Measurements from ENCODE around the gene ZNF506. TPM values are rescaled to one million over a fixed set of nuclear protein-coding genes. Genes with fewer than 3 reads are reported as not detected.
"Not testable (repeated sequence)": the region's sequence is repeated elsewhere in the genome, so short reads cannot be mapped to it uniquely, and the experiment has no call there.

Gene ZNF506
- total RNA-seq, 4 donors from 2014 or later, result 25.9 to 56.9 (median 31.3) TPM

GRCh38 chr19:19782783-19783182 lies 38.8 kb downstream of the ZNF506 start:
- Histone ChIP-seq H3K36me3 (peaks cover 0 to 13% (median 0%) of the 10 kb centered on the region in 3 donors), H3K27me3 (peaks cover 0 to 3% of the 10 kb centered on the region in 2 donors), H3K27ac (no peak overlapping the region), H3K9me3 (no peaks in the 10 kb centered on the region), H3K4me3 (no peak overlapping the region), H3K4me1 (peaks cover 0 to 1% (median 0%) of the 10 kb centered on the region in 4 donors)
- no peak for DNase-seq
- TF ChIP-seq CTCF (IDR thresholded peaks at IDR 0.05) (no peak), POLR2A (IDR thresholded peaks at IDR 0.05) (no peak)

DNA sequence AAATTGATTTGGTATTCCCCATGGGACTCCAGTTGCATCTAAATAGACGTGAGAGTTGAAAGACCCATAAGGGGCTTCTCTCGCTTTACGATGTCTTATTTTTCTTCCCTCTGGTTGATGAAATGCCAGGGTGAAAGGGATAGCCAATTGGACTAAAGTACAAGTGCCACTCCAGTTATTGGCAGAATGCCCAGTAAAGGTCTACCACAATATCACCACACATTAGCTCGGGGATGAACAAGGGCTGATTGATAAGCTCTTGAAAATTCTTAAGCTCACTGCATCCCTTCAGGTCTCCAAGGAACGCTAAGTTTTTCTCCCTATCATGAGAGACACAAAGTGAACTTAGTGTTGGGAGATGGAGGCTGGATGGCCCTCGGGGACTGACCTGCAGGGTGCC lies 39.8 kb downstream of the ZNF506 start:
- DNase-seq, H3K36me3 ChIP-seq, H3K9me3 ChIP-seq, H3K4me1 ChIP-seq, H3K27ac ChIP-seq, H3K4me3 ChIP-seq, H3K27me3 ChIP-seq: not testable (repeated sequence)

DNA sequence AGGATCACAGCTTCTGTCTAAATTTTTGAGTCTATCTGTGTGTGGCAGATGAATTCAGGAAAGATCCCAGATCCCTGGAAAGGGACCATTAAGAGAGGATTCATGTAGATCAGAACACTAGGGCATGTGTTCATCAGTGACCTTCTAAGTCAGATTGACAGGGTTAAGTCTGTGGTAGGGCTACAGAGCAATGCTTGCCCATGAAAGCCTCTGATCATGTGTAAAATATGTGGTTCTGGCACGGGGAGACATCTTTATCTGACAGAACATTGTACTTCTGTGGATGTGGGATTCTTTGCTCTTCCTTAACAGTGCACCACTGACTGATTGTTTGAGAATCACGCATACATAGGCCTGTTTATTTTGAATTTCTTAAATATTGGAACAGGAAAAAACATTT lies 42.9 kb downstream of the ZNF506 start:
- Histone ChIP-seq H3K36me3 (no peaks in the 10 kb centered on the region), H3K4me1 (peaks cover 0 to 20% (median 5%) of the 10 kb centered on the region in 4 donors), H3K4me3 (no peak overlapping the region), H3K9me3 (no peaks in the 10 kb centered on the region), H3K27ac (no peak overlapping the region), H3K27me3 (peaks cover 0 to 3% of the 10 kb centered on the region in 2 donors)
- no peak for DNase-seq
- TF ChIP-seq POLR2A (IDR thresholded peaks at IDR 0.05) (no peak), CTCF (IDR thresholded peaks at IDR 0.05) (no peak)

- peaks cover 0 to 3% of the 10 kb centered on the region in 2 donors for H3K27me3 ChIP-seq
- peaks cover 0 to 20% (median 5%) of the 10 kb centered on the region in 4 donors for H3K4me1 ChIP-seq
- no peaks in the 10 kb centered on the region for H3K36me3 ChIP-seq
- no peaks in the 10 kb centered on the region for H3K9me3 ChIP-seq
- DNase-seq, result no peak
- no peak for TF ChIP-seq CTCF (IDR thresholded peaks at IDR 0.05)
- no peak for TF ChIP-seq POLR2A (IDR thresholded peaks at IDR 0.05)
- no peak overlapping the region for H3K27ac ChIP-seq
- no peak overlapping the region for H3K4me3 ChIP-seq
Observed at GRCh38 chr19:19777692-19778091, 43.9 kb downstream of the ZNF506 start.

DNA sequence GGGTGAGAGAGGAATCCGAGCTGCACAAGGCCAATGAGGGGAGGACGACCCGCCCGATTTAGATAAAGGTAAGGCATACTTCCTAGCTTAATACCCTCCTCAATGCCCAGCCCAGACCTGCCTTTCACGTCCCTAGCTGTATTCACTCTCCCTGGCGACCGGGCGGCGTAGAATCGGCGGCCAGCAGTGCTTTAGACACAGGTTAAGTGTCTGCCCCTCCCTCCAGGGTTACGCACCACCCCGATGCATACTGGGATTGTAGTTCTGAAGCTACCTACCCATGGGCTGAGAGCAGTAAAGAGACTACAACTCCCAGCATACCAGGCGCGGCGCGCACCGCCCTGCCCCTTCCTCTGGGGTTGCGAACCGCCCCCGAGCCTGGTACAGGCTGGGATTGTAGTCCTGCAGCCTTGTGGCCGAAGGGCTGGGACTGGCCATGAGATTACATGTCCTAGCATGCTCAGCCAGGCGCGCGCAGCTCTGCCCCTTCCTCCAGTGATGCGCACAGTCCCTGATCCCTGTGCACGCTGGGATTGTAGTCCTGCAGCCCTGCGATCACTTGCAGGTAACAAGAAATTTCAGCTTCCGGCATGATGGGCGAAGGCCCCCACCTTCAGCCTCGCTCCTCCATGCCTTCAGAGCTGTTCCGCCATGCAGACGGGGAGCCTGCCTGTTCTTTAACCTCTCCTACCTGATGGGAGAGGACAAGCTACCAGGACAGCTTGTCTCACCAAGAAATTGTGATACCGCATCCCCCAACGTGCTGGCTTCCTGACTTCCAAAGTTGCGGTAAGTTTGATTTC lies 45.1 kb downstream of the ZNF506 start:
- H3K4me3 ChIP-seq, result peak overlapping the region; percentile 58 to 60 (median 58)
- peak overlapping the region; percentile 72 to 90 (median 76) for H3K27ac ChIP-seq
- DNase-seq, result peak; percentile 93 to 98 (median 98)
- H3K4me1 ChIP-seq, result peaks cover 0 to 20% (median 5%) of the 10 kb centered on the region in 4 donors
- H3K36me3 ChIP-seq, result no peaks in the 10 kb centered on the region
- peaks cover 0 to 3% of the 10 kb centered on the region in 2 donors for H3K27me3 ChIP-seq
- peak in 2 of 6 experiments; percentile 1 to 22 for TF ChIP-seq CTCF (IDR thresholded peaks at IDR 0.05)
- peak; percentile 15 to 46 for TF ChIP-seq POLR2A (IDR thresholded peaks at IDR 0.05)
- no peaks in the 10 kb centered on the region for H3K9me3 ChIP-seq

DNA sequence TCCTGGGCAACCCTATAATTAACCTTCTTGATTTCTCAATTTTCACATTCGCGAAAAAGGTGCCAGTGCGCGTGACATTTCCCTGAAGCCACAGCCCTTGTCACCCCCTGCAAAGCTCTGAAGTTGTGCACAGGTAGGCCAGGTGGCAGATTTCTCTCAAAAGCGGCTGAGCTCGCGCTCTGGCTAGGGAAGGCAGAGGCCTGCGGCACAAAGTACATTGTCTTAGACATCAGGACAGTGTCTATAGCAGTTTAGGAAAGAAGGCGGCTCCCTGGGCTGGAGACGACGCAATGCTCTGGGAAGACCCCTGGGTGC lies 45.7 kb downstream of the ZNF506 start:
- peaks cover 0 to under 1% of the 10 kb centered on the region in 2 donors for H3K27me3 ChIP-seq
- TF ChIP-seq POLR2A (IDR thresholded peaks at IDR 0.05), result no peak
- no peak for TF ChIP-seq CTCF (IDR thresholded peaks at IDR 0.05)
- no peaks in the 10 kb centered on the region for H3K9me3 ChIP-seq
- no peak for DNase-seq
- no peaks in the 10 kb centered on the region for H3K36me3 ChIP-seq
- H3K4me3 ChIP-seq, result peak overlapping the region; percentile 58 to 60 (median 58)
- H3K27ac ChIP-seq, result peak overlapping the region; percentile 72 to 90 (median 76)
- peaks cover 0 to 20% (median 5%) of the 10 kb centered on the region in 4 donors for H3K4me1 ChIP-seq
